H9 (cell line): ENCODE data around the gene C1orf105. TPM values are rescaled to one million over a fixed set of nuclear protein-coding genes. Genes with fewer than 3 reads are reported as not detected.

ENCODE experiments used
- DNase-seq: peaks from one replicate; pipeline ENCODE4 v3.0.0-alpha.2; 2017
- H2AFZ ChIP-seq: one replicate; pipeline ENCODE4 v1.6.1; 2013; ENCODE audit warnings: mild to moderate bottlenecking, low read length, control low read depth, moderate library complexity
- H2AK5ac ChIP-seq: 2 replicates; pipeline ENCODE4 v1.6.1; 2013; ENCODE audit warnings: low read length, control low read depth, mixed read lengths; ENCODE audit not compliant: insufficient read length
- H2BK120ac ChIP-seq: one replicate; pipeline ENCODE4 v1.6.1; 2013; ENCODE audit warnings: low read depth, mild to moderate bottlenecking, low read length, control low read depth, inconsistent platforms; ENCODE audit not compliant: poor library complexity, severe bottlenecking
- H2BK12ac ChIP-seq: 2 replicates; pipeline ENCODE4 v1.6.1; 2013; ENCODE audit warnings: low read length, control low read depth, mixed read lengths, low read depth; ENCODE audit not compliant: insufficient read length
- H2BK15ac ChIP-seq: 2 replicates; pipeline ENCODE4 v1.6.1; 2013; ENCODE audit warnings: low read depth, low read length, control low read depth
- H2BK20ac ChIP-seq: one replicate; pipeline ENCODE4 v1.6.1; 2013; ENCODE audit warnings: low read depth, mild to moderate bottlenecking, low read length, control low read depth, inconsistent platforms; ENCODE audit not compliant: poor library complexity, severe bottlenecking
- H2BK5ac ChIP-seq: 2 replicates; pipeline ENCODE4 v1.6.1; 2013; ENCODE audit warnings: low read length, control low read depth, mixed read lengths; ENCODE audit not compliant: insufficient read length
- H3K14ac ChIP-seq: 2 replicates; pipeline ENCODE4 v1.6.1; 2013; ENCODE audit warnings: low read length, control low read depth; ENCODE audit not compliant: insufficient read depth
- H3K18ac ChIP-seq: 2 replicates; pipeline ENCODE4 v1.6.1; 2013; ENCODE audit warnings: low read depth, mild to moderate bottlenecking, mixed read lengths, low read length, control low read depth; ENCODE audit not compliant: insufficient read length
- H3K23ac ChIP-seq: 2 replicates; pipeline ENCODE4 v1.6.1; 2013; ENCODE audit warnings: low read length, control low read depth, mixed read lengths, low read depth; ENCODE audit not compliant: insufficient read length
- H3K23me2 ChIP-seq: 2 replicates; pipeline ENCODE4 v1.6.1; 2013; ENCODE audit warnings: low read depth, mild to moderate bottlenecking, mixed read lengths, low read length, control low read depth; ENCODE audit not compliant: insufficient read length, poor library complexity, severe bottlenecking
- H3K27ac ChIP-seq: 2 replicates; pipeline ENCODE4 v1.5.1; 2013; ENCODE audit warnings: low read length, control low read depth, mixed read lengths, low read depth; ENCODE audit not compliant: insufficient read length
- H3K27me3 ChIP-seq: 2 replicates; pipeline ENCODE4 v1.6.1; 2013; ENCODE audit warnings: low read length, control low read depth, inconsistent platforms; ENCODE audit not compliant: insufficient read depth
- H3K4ac ChIP-seq: 2 replicates; pipeline ENCODE4 v1.6.1; 2013; ENCODE audit warnings: low read depth, mild to moderate bottlenecking, control low read depth, inconsistent platforms, low read length, moderate library complexity
- H3K4me1 ChIP-seq: 2 replicates; pipeline ENCODE4 v1.6.1; 2013; ENCODE audit warnings: low read length, control low read depth, inconsistent platforms; ENCODE audit not compliant: insufficient read depth
- H3K4me2 ChIP-seq: 2 replicates; pipeline ENCODE4 v1.6.1; 2013; ENCODE audit warnings: low read length, control low read depth, mixed read lengths; ENCODE audit not compliant: insufficient read length, insufficient read depth
- H3K56ac ChIP-seq: 2 replicates; pipeline ENCODE4 v1.6.1; 2013; ENCODE audit warnings: low read depth, mild to moderate bottlenecking, mixed read lengths, low read length, control low read depth; ENCODE audit not compliant: insufficient read length
- H3K79me1 ChIP-seq: 2 replicates; pipeline ENCODE4 v1.6.1; 2013; ENCODE audit warnings: low read depth, mild to moderate bottlenecking, moderate library complexity, low read length, control low read depth, inconsistent platforms; ENCODE audit not compliant: insufficient read depth, poor library complexity, severe bottlenecking
- H3K79me2 ChIP-seq: 2 replicates; pipeline ENCODE4 v1.6.1; 2013; ENCODE audit warnings: low read length, control low read depth, inconsistent platforms; ENCODE audit not compliant: insufficient read depth
- H3K9ac ChIP-seq: 2 replicates; pipeline ENCODE4 v1.6.1; 2013; ENCODE audit warnings: low read length, control low read depth, mixed read lengths; ENCODE audit not compliant: insufficient read length; ENCODE audit errors: extremely low read depth
- H3K9me3 ChIP-seq: one replicate; pipeline ENCODE4 v1.6.1; 2013; ENCODE audit warnings: low read depth, low read length, inconsistent platforms; ENCODE audit not compliant: control insufficient read depth
- H3T11ph ChIP-seq: one replicate; pipeline ENCODE4 v1.6.1; 2013; ENCODE audit warnings: mild to moderate bottlenecking, low read length, control low read depth, inconsistent platforms
- H4K20me1 ChIP-seq: one replicate; pipeline ENCODE4 v1.6.1; 2013; ENCODE audit not compliant: control insufficient read depth, insufficient read length, insufficient read depth
- H4K5ac ChIP-seq: 2 replicates; pipeline ENCODE4 v1.6.1; 2013; ENCODE audit warnings: low read depth, mild to moderate bottlenecking, mixed read lengths, low read length, control low read depth; ENCODE audit not compliant: insufficient read length
- H4K8ac ChIP-seq: replicated peaks from 2 replicates; pipeline ENCODE4 v1.6.1; 2013; ENCODE audit warnings: low read length, control low read depth, mixed read lengths, low read depth; ENCODE audit not compliant: insufficient read length
- H4K91ac ChIP-seq: 2 replicates; pipeline ENCODE4 v1.6.1; 2013; ENCODE audit warnings: low read depth, mild to moderate bottlenecking, moderate library complexity, mixed read lengths, low read length, control low read depth; ENCODE audit not compliant: insufficient read length
- H3K27ac Mint-ChIP-seq, 3 experiments: 2 replicates in 2 of 3; 3 replicates in 1 of 3; pipeline ENCODE4 v1.8.0; 2020 to 2021; ENCODE audit warnings: mixed read lengths in 3 of 3, mild to moderate bottlenecking in 1 of 3, moderate library complexity in 1 of 3
- H3K27me3 Mint-ChIP-seq: 2 replicates; pipeline ENCODE4 v1.8.0; 2021; ENCODE audit warnings: low read depth, mild to moderate bottlenecking, moderate library complexity, mixed read lengths
- H3K36me3 Mint-ChIP-seq, 3 experiments: 2 replicates in 2 of 3; 3 replicates in 1 of 3; pipeline ENCODE4 v1.8.0; 2020 to 2021; ENCODE audit warnings: low read depth in 3 of 3, mixed read lengths in 3 of 3; ENCODE audit not compliant: insufficient read depth in 1 of 3
- H3K4me1 Mint-ChIP-seq, 2 experiments: 2 replicates each; pipeline ENCODE4 v1.8.0; 2020; ENCODE audit warnings: mixed read lengths in 2 of 2
- H3K4me3 Mint-ChIP-seq, 2 experiments: 2 replicates in 1 of 2; 3 replicates in 1 of 2; pipeline ENCODE4 v1.8.0; 2020 to 2021; ENCODE audit warnings: mild to moderate bottlenecking in 2 of 2, mixed read lengths in 2 of 2, moderate library complexity in 1 of 2
- H3K9me3 Mint-ChIP-seq, 2 experiments: 2 replicates in 1 of 2; 3 replicates in 1 of 2; pipeline ENCODE4 v1.8.0; 2020; ENCODE audit warnings: mild to moderate bottlenecking in 2 of 2, mixed read lengths in 2 of 2, moderate library complexity in 1 of 2
- CTCF ChIP-seq: fragments of 200-600 bp; sonication (generic); conservative IDR thresholded peaks from 3 replicates; pipeline ENCODE4 v1.8.0; 2021; ENCODE audit warnings: antibody characterized with exemption, mild to moderate bottlenecking
- total RNA-seq: library from RNA; stranded (reverse); gene quantifications from 2 replicates; pipeline ENCODE4 v1.2.1, GENCODE V29; 2021

The C1orf105 gene
- total RNA-seq, 1 experiment from 2014 or later, result not detected

GRCh38 chr1:172507741-172508140 is 87.3 kb downstream of the C1orf105 start:
- Histone ChIP-seq H3K27me3 (no peaks in the 10 kb centered on the region), H2BK20ac (no peak overlapping the region), H3K4me2 (no peak overlapping the region), H3K9ac (no peak overlapping the region), H3K79me2 (no peaks in the 10 kb centered on the region), H3K4ac (no peak overlapping the region), H2BK5ac (no peak overlapping the region), H2AFZ (no peak overlapping the region), H3K56ac (no peak overlapping the region), H3K79me1 (no peaks in the 10 kb centered on the region), H2AK5ac (no peak overlapping the region), H3K18ac (no peak overlapping the region), H3T11ph (no peak overlapping the region), H4K8ac (no peak overlapping the region), H4K5ac (no peak overlapping the region), H3K4me1 (no peaks in the 10 kb centered on the region), H2BK12ac (no peak overlapping the region), H3K23me2 (no peaks in the 10 kb centered on the region), H3K9me3 (no peaks in the 10 kb centered on the region), H4K20me1 (no peaks in the 10 kb centered on the region), H3K14ac (no peak overlapping the region), H3K23ac (no peak overlapping the region), H3K27ac (no peak overlapping the region), H4K91ac (no peak overlapping the region), H2BK15ac (no peak overlapping the region), H2BK120ac (no peak overlapping the region)
- Mint-ChIP-seq H3K27ac (no peak overlapping the region), H3K36me3 (no peaks in the 10 kb centered on the region), H3K4me1 (no peaks in the 10 kb centered on the region), H3K27me3 (peaks cover 4% of the 10 kb centered on the region), H3K9me3 (no peaks in the 10 kb centered on the region), H3K4me3 (no peak overlapping the region)
- TF ChIP-seq CTCF, result no peak
- no peak for DNase-seq
